GM19467 (cell line): ENCODE data around the gene MOB3C.

ENCODE experiments used
- ATAC-seq: cut with Tn5 transposase; IDR thresholded peaks from one replicate; pipeline ENCODE4 v1.9.1; 2021; ENCODE audit warnings: mild to moderate bottlenecking, moderate library complexity; ENCODE audit not compliant: unreplicated experiment

The MOB3C gene

GRCh38 chr1:46580140-46580903 is 36.3 kb downstream of the MOB3C start:
- ATAC-seq = no peak

- no peak for ATAC-seq
Observed at GRCh38 chr1:46577671-46578070, 38.9 kb downstream of the MOB3C start.

GRCh38 chr1:46576596-46576995 is 40.0 kb downstream of the MOB3C start:
- ATAC-seq = no peak

- ATAC-seq = no peak
Observed at GRCh38 chr1:46575778-46576177, 40.8 kb downstream of the MOB3C start.

DNA sequence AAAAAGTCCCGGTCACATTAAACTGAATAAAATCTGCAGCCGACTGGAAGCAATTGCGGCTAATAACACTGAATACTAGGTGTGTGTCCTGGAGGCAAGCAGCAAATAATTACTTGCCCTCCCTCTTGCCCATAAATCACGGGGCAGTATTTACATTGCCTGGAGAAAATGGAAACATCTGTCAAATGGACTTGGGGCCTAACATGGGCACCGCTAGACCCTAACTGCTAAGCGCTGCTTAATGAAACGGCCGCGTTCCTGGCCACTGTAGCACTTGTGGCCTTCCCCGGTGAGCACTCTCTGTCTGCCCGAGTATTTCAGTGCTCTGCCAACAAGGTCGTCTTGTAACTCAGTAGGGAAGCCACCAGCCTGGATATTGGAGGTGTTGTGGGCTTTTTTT is 41.3 kb downstream of the MOB3C start:
- ATAC-seq = no peak

DNA sequence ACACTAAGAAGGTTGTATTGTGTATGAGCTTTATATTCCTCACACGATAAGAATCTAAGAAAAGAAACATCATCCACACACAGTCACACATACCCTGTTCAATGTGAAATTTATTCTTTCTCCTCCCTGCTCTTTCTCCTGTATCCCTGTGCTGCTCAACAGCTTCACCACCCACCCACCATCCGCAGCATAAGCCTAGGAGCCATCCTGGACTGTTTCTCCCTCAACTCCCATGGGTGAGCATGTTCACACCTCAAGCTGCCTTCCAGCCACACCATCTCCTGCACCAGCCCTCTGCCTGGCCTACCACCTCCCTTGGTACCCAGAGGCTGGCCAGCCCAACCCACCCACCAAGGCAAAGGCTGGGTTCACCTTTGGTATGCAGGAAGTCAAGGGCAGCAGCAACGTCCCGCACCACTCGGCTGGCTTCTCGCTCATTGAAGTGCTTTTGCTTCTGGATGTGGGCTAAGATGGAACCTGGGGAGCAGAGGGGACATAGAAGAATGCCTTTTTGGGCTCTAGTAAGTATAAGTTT is 44.9 kb downstream of the MOB3C start:
- ATAC-seq = no peak

DNA sequence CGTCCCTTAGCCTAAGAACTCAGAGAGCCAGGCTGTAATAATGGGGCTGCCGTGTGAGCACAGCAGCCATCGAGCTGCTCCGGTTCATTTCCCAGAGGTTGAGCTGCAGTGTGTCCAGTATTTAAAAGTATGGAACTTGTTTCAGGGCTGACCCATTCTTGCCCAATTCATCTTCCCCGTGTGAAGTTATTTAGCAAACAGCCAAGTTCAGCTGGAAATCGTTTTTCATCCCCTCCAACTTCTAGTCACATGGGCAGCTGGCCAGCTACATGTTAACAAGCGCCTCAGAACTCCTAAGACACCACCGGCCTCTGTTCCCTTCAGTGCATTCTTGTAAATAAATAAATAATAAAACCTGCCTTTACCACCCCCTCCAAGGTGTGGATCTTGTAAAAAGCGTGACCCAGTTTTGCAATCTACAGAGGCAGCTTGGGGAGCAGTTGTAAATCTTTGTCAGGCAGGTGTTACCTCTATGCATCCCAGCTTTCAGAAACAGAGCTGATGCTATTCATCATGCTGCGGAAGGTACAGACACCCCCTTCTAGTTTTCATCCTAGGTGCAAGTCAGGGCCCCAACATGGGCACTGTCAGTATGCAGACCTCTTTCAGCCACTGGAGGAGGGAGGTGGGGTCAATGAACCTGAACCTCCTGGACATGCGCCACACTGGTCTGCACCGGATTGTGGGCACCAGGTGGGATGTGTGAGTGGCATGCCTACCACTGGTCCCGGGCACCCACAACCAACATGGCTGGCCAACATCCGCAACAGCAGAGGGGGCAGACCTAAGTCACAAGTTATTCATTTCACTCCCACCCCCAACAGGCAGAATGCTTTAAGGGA is 46.5 kb downstream of the MOB3C start:
- ATAC-seq = no peak

GRCh38 chr1:46569116-46569515 is 47.5 kb downstream of the MOB3C start:
- no peak for ATAC-seq

DNA sequence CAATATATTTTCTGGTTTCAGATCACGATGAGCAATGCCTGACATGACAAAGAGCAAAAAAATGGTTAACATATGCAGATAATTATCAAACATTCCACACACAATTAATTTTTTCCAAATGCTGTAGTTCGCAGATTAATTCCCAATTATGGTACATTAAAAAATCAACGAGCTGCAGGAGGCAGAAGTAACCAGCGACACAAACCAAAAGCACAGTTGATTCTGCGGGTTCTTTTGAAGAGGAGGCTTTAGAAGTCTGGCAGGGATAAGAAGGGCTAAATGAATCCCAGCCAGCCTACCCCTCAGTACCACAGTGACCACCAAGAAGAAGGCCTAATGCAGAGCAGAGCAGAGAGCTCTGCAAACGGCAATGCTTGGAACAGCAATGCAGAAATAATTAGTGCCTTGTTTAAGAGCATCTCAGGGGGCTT is 48.1 kb downstream of the MOB3C start:
- no peak for ATAC-seq

- no peak for ATAC-seq
Observed at GRCh38 chr1:46563341-46563740, 53.3 kb downstream of the MOB3C start.

GRCh38 chr1:46562498-46562897 is 54.1 kb downstream of the MOB3C start:
- no peak for ATAC-seq

- no peak for ATAC-seq
Observed at GRCh38 chr1:46558966-46559365, 57.6 kb downstream of the MOB3C start.

DNA sequence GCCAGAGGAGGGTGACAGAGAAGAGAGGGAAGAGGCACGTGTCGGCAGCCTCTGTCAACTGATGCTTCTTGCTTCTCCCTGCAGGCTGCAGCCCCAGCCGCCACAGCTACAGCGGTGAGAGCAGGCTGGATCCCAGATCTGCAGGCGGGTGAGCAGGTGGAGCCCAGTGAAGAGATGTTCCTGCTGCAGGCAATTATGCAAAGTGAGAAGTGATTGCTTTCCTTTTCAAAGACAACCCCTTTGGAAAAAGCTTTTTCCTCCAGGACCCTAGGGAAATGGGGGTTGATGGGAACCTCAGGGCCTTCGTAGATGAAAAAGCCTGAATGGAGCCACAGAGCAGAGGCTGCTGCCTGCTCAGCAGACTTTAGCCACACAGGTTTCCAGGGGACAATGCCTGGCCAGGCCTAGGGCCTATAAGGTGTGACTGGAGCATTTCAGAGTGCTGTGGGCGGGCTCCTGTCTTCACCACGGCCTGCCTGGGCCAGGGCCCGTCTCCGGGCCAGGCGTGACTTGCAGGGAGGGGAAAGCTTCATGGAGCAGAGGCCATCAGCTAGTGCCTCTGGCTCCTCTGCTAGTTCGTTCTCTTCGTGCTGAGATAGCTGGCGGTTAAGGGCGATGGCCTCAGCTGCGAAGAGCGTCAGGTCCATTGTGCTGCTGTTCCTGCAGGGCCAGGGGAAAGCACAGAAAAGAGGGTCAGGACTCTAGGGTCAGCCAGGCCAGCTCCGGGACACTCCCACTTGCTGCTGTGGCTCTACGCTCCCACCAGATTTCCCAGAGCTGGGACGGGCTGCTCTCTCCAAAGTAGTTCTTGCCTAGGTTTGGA is 58.3 kb downstream of the MOB3C start:
- no peak for ATAC-seq
